IPS-NIHi11 (cell line): ENCODE data around the gene GPR141.
A peak's percentile ranks its signal among the peaks of the same experiment; 100 is the strongest.

ENCODE experiments used
- DNase-seq: peaks from one replicate; pipeline ENCODE4 v3.0.0; 2012; ENCODE audit warnings: mixed read lengths, low spot score

The GPR141 gene

GRCh38 chr7:37732253-37732652 is 48.7 kb downstream of the GPR141 start:
- DNase-seq: peak; percentile 70

DNA sequence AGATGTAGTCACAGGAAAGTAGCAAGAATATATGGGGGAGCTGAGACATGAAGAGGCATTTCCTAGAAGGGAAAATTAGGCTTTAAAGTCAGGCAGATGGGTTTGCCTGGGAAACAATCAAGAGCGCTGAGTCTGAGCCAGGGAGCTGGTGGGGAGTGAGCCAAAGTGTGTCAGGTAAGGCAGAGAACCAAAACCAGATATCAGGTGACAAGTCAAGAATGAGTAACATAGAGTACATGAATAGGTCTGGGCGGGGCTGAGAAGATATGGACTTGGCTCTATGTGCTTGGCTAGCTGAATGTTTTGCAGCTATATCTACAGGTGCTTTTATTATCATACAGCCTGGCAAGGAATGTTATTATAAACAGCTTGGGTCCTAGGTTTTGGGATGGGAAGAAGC is 49.3 kb downstream of the GPR141 start:
- no peak for DNase-seq

- DNase-seq: no peak
Measured at GRCh38 chr7:37735196-37735595, 51.6 kb downstream of the GPR141 start.

- no peak for DNase-seq
Measured at GRCh38 chr7:37738321-37738720, 54.8 kb downstream of the GPR141 start.

GRCh38 chr7:37740398-37740797 is 56.8 kb downstream of the GPR141 start:
- DNase-seq: no peak

DNA sequence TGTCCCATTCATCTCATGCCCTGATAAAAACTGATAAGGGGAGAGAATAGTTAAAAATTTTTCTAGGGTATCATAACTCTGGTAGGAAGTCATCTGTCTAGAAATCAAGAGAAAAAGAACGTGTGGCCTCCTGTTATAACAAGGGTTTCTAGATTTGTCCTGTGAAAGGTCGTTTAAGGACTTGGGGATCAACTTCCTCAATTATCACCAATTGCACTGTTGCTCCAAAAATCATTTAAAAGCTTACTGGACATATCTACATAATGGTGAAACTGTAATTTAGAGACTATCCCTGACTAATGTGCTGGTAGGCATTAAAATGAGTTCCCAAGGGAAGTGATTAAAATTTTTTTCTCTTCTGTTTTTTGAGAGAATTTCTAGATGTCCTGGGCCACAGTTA is 58.2 kb downstream of the GPR141 start:
- DNase-seq: no peak

GRCh38 chr7:37751096-37751495 is 67.5 kb downstream of the GPR141 start:
- DNase-seq: no peak

- DNase-seq: no peak
Measured at GRCh38 chr7:37753398-37754050, 70.0 kb downstream of the GPR141 start.

GRCh38 chr7:37756797-37757551 is 73.4 kb downstream of the GPR141 start:
- no peak for DNase-seq

DNA sequence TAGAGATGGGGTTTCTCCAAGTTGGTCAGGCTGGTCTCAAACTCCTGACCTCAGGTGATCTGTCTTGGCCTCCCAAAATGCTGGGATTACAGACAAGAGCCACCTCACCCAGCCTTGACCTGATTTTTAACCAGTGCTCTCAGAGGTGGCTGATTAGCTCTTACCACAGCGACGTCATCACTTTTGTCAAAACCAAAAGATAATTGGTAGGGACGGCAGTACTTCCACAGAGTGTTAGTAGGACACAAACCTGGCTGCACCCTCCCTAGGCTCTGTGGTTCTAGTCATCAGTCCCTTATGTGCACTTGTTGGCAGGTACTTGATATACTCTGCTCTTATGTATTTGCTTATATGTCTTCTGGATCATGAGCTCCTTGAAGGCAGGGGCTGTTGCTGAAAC is 74.0 kb downstream of the GPR141 start:
- DNase-seq: no peak

- DNase-seq: no peak
Measured at GRCh38 chr7:37758501-37759045, 75.0 kb downstream of the GPR141 start.

DNA sequence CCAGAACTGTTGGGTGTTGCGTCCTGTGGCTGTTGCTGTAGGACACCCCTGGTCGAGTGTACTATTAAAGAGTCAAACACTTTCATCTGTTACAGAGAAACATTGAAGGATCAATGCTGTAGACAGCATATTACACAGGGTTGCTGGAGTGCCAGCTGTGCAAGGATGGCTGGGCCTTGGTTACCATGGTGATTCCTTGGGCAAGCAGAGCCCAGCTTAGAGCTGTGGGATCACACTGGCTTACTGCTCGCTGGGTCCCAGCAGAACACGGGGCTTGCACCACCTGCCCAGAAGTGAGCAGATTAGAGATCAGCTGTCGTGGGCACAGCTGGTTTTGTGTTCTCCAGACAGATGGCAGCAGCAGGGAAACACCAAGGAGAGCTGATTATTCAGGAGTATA is 76.0 kb downstream of the GPR141 start:
- DNase-seq: no peak

DNA sequence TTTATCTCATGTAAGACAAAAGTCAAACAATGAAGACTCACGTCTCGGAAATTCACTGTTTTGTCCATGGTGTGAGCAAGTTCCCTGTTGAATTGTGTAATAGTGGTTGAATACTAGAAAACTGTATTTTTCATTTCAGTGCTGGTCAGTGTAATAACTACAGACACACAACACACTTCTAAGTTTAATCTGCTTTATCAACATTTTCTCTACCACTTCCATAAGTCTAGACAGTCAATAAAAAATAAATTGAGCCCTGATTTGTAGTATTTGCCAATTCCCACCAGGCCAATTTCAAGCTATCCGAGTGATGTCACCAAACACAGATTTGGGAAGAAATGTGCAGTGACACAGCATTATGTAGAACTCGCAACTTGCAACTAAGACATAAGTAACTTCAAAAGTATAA is 81.9 kb downstream of the GPR141 start:
- no peak for DNase-seq

- no peak for DNase-seq
Measured at GRCh38 chr7:37765872-37766525, 82.4 kb downstream of the GPR141 start.

DNA sequence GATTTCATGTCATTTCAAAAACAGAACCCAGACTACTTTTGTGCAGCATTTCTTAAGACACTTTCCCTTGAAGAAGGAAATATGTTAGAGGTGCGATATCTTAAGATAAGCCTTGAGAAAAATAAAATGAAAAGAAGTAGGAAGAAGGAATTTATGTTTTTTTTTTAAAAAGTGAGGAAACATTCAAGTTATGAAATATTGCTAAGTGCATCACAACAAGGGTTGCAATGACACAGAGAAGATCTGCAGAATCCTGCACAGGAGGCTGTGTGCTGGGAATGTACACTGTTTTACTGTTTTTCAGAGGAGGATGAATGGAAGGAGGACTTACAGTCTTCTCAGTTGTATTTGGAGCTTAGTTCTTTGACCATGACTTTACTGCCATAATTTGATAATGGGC is 85.0 kb downstream of the GPR141 start:
- no peak for DNase-seq

DNA sequence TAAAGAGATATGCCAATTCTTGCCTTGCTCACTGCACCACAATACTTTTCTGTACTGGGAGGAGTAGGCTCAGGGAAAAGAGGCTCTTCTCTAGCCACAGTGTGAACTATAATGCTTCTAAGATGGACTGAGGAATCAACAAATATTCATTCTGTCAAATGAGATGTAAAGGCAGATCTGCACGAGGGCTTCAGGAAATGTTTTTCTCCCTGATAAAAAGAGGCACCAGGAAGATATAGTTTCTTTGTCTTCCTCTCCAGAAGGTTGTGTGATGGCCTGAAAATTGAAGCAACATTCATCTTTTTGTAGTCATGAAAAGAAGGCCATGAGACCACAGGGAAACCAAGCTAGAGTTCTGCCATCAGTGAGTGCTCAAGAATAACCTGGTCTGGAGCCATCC is 85.7 kb downstream of the GPR141 start:
- no peak for DNase-seq

DNA sequence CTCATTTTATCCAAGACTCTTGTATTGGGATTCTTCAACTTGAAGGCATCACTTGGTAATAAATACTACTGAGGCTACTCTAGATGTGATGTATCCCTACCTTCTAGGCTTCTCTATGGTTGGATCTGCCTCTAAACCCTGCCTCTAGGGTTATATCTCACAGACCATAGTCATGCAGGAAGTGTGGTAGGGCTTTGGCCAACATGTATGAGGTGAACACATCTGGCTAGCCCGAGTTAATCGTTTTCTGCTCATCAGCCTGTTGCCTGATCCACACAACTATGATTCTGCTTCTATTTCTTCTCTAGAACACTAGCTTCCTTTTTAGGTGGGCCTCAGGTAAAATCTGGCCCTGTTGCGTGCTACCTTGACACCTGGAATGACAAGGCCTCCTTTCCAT is 86.2 kb downstream of the GPR141 start:
- no peak for DNase-seq

DNA sequence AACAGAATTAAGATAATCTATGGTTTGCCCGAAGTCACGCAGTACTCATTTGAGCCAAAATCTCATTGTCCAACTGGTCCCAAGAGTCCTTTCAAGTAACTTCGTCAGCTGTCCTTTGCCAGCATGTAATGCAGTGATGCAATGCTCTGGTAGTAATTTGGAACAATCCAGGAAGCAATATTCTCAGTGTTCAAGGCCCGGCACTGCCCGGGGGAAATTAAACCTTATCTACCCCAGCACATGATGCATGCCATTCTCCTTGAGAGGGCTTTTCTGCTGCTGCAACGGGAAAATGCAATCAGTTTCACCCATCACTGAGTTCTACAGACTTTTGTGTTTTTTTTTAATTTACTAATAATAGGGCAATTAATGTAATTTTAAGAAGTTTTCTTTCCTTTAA is 87.3 kb downstream of the GPR141 start:
- no peak for DNase-seq

DNA sequence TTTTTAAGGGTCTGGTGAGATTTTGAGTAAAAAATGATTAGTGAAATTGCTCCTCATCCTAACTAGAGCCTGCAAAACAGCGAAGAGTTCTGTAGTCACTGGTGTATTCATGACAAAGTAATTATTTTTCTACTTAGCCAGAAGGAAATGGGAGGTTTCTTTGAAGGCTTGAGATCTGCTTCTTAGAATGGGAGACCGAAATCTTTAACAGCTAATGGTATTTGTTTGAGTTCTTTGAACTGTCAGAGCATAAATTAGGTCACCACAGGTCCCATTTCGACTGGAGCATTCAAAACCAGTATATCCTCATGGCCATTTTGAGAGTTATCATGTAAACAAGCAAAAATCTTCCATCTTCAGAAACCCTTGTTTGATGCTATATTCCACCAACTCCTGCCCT is 87.8 kb downstream of the GPR141 start:
- DNase-seq: no peak

DNA sequence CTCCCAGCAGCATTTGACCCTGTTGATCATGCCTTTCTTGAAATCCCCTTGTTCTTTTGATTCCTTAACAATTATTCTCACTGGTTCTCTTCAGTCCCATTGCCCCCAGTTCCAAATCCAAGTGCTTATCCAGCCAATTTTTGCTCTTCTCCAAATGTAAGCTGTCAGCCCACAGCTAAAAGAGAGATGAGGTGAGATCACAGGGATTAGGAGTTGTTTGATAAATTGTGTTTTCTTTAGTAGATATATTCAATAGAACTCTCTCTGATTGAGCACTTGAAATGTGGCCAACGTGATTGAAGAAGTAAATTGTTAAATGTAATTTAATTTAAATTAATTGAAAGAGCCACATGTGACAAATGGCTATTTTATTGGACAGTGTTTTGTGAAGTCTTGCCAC is 88.2 kb downstream of the GPR141 start:
- DNase-seq: no peak

DNA sequence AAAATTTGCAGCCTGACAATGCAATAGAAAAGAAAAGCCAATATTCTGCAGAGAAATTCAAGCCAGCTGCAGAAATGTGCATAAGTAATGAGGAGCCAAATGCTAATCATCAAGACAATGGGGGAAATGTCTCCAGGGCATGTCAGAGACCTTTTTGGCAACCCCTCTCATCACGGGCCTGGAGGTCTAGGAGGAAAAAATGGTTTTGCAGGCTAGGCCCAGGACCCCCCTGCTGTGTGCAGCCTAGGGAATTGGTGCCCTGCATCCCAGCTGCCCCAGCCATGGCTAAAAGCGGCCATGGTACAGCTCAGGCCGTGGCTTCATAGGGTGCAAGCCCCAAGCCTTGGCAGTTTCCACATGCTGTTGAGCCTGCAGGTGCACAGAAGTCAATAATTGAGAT is 92.4 kb downstream of the GPR141 start:
- DNase-seq: no peak

- no peak for DNase-seq
Measured at GRCh38 chr7:37781156-37781555, 97.6 kb downstream of the GPR141 start.

GRCh38 chr7:37782166-37782565 is 98.6 kb downstream of the GPR141 start:
- DNase-seq: no peak
